Heart right ventricle (tissue), 16 donors: ENCODE data around the gene GABRB1. TPM values are rescaled to one million over a fixed set of nuclear protein-coding genes. Genes with fewer than 3 reads are reported as not detected.

Experiments used
- ATAC-seq, 8 donors: fragments of 200-7000 bp; cut with Tn5 transposase; one replicate each; pipeline ENCODE4 v1.9.1; 2020; ENCODE audit warnings: mild to moderate bottlenecking in 8 of 8, moderate library complexity in 8 of 8, moderate number of reproducible peaks in 1 of 8
- DNase-seq, 2 donors: peaks; one replicate each; pipeline ENCODE4 v3.0.0-alpha.2; 2020
- H3K27ac ChIP-seq, 10 donors: fragments of 200-600 bp; sonication (generic) in 2 of 10; one replicate each; pipeline versions ENCODE4 v1.5.0 to v1.8.0; 2020 to 2022; ENCODE audit warnings: mild to moderate bottlenecking in 3 of 10
- H3K27me3 ChIP-seq, 7 donors: fragments of 200-600 bp; one replicate each; pipeline ENCODE4 v1.8.0; 2021 to 2022; ENCODE audit warnings: mild to moderate bottlenecking in 2 of 7
- H3K36me3 ChIP-seq, 9 donors: fragments of 200-600 bp; sonication (generic) in 1 of 9; one replicate each; pipeline versions ENCODE4 v1.5.0 to v1.8.0; 2020 to 2022; ENCODE audit warnings: mild to moderate bottlenecking in 2 of 9
- H3K4me1 ChIP-seq, 9 donors: fragments of 200-600 bp; sonication (generic) in 1 of 9; one replicate each; pipeline versions ENCODE4 v1.5.0 to v1.8.0; 2020 to 2022; ENCODE audit warnings: mild to moderate bottlenecking in 4 of 9
- H3K4me3 ChIP-seq, 10 donors: fragments of 200-600 bp; sonication (generic) in 2 of 10; one replicate each; pipeline versions ENCODE4 v1.5.0 to v1.8.0; 2020 to 2022; ENCODE audit warnings: mild to moderate bottlenecking in 7 of 10, moderate library complexity in 2 of 10
- H3K9me3 ChIP-seq, 11 donors: fragments of 200-600 bp in 10 of 11; sonication (generic) in 2 of 11; one replicate each; pipeline versions ENCODE4 v1.5.0 to v1.8.0; 2013 to 2022; ENCODE audit warnings: mild to moderate bottlenecking in 2 of 11, control low read depth in 1 of 11, moderate library complexity in 1 of 11
- WGBS, 2 donors: extraction: QIAGEN DNeasy Blood & Tissue Kit; methylation state at CpG; one replicate each; pipeline ENCODE4 v1.1.7; 2013; ENCODE audit warnings: inconsistent platforms in 1 of 2; 5-methylcytosine and 5-hydroxymethylcytosine counted together
- intact Hi-C, 10 donors: fragments of 100-400 bp; cut with DNase I; formaldehyde crosslinking; loops; one replicate each; pipeline versions ENCODE4 v1.11.1 to v1.14.2; 2022
- polyA plus RNA-seq, 2 donors: library from polyadenylated mRNA; stranded (reverse); fragments of 200-250 nt; gene quantifications; one replicate each; pipeline ENCODE4 v1.2.3, GENCODE V29; 2013
- total RNA-seq, 10 donors: library from RNA; stranded (reverse); fragmentation: NEBNext Ultra II Directional in 3 of 10; extraction: Animal tissue kit (Norgen Biotek cat#: 25700) in 3 of 10; gene quantifications; one replicate each; pipeline versions ENCODE4 v1.2.1 to v1.2.4, GENCODE V29; 2021 to 2023
- TF ChIP-seq, protein P1 (sequence below), 9 donors: fragments of 200-600 bp; sonication (generic) in 2 of 9; IDR thresholded peaks; one replicate each; pipeline versions ENCODE4 v1.5.0 to v1.8.0; 2021 to 2022; ENCODE audit warnings: antibody characterized with exemption in 9 of 9, mild to moderate bottlenecking in 5 of 9, moderate library complexity in 1 of 9
- donor health status: Arrhythmogenic right ventricular cardiomyopathy.
- donor health status: ischemic (EF 13 %, LVEDD 7.1; RV severe dilation, severe dysfunction).
- donor health status: healthy with polysubstance abuse.
- donor health status: DM: no; HTN: yes; CAD: no.
- donor health status: DM: no; HTN: no; CAD: no.
- donor health status: ischemic (EF 25% LVEDD 6.9; RV normal size, moderate dysfunction).
- donor health status: ischemic (EF 25% LVEDD 5.7; RV mildly dilated, moderate dysfunction).
- donor health status: healthy.
- donor health status: DM: yes; HTN: yes; CAD: no.
- donor health status: Ischemic cardiomyopathy.
- donor health status: ischemic (EF 35%, LVEDD 5.7; RV mildly dilated, moderate dysfunction).
- donor health status: nonischemic (EF 11% LVEDD 7.7; RV severe dilation, severe dysfunction).
- donor health status: DM: yes; HTN: yes; CAD: no.
- donor health status: PGD.
- donor health status: ischemic (EF 29% LVEDD 5.4; RV normal size, mild dysfunction).
- donor health status: nonischemic (EF 23%, LVEDD 6.1; RV moderate dilation, normal function).

The GABRB1 gene
- total and polyA plus RNA-seq, 12 donors: 0.51 to 9.9 (median 6.2) TPM

DNA sequence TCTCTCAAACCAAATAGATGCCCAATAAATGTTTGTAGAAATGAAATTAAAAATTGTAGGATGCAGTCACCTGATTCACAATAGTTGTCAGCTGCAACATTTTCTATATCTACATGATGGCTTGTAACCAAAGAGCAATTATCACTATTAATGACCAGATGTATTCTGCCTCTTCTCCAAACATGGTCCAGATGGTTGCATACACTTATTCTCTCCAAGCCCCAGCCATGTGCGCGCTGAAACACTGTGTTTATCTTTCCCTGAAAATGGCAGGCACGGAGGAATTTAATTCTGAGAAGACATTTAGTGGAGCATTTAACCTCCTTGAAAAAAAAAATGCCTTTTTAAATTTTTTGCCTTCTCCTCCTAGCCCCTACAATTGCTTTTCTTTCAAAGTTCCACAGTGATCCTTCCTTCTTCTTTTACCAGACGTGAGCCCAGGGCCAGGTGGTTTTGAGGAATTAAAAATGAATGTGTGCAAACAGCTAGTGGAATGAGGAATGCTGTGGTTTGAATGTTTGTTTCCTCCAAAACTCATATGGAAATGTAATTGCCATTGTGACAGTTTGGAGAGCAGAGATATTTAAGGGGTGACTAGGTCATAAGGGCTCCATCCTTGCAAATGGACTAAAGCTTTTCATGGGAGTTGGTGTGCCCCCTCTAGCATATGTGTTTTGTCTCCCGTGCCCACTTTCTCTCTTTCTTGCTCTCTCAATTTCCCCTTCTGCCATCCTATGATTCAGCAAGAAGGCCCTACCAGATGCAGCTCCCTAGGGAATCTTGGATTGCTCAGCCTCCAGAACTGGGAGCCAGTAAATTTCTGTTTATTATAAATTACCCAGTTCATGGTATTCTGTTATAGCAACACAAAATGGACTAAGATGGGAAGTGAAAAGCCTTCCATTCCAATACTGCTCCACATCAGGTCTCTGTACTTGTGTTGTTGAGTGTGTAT lies 136.0 kb downstream of the GABRB1 start:
- 75 to 80% methylated on average over 5 of the region's 5 CpGs for WGBS, 2 donors
- TF ChIP-seq, protein P1, sequence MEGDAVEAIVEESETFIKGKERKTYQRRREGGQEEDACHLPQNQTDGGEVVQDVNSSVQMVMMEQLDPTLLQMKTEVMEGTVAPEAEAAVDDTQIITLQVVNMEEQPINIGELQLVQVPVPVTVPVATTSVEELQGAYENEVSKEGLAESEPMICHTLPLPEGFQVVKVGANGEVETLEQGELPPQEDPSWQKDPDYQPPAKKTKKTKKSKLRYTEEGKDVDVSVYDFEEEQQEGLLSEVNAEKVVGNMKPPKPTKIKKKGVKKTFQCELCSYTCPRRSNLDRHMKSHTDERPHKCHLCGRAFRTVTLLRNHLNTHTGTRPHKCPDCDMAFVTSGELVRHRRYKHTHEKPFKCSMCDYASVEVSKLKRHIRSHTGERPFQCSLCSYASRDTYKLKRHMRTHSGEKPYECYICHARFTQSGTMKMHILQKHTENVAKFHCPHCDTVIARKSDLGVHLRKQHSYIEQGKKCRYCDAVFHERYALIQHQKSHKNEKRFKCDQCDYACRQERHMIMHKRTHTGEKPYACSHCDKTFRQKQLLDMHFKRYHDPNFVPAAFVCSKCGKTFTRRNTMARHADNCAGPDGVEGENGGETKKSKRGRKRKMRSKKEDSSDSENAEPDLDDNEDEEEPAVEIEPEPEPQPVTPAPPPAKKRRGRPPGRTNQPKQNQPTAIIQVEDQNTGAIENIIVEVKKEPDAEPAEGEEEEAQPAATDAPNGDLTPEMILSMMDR (IDR thresholded peaks at IDR 0.05): no peak
- DNase-seq (no peak), ATAC-seq (no peak)
- intact Hi-C loops: no loop called here
- no peaks in the 10 kb centered on the region for H3K4me1 ChIP-seq
- no peak overlapping the region for H3K27ac ChIP-seq
- H3K27me3 ChIP-seq: no peaks in the 10 kb centered on the region
- H3K4me3 ChIP-seq: no peak overlapping the region
- no peaks in the 10 kb centered on the region for H3K36me3 ChIP-seq
- no peaks in the 10 kb centered on the region for H3K9me3 ChIP-seq

DNA sequence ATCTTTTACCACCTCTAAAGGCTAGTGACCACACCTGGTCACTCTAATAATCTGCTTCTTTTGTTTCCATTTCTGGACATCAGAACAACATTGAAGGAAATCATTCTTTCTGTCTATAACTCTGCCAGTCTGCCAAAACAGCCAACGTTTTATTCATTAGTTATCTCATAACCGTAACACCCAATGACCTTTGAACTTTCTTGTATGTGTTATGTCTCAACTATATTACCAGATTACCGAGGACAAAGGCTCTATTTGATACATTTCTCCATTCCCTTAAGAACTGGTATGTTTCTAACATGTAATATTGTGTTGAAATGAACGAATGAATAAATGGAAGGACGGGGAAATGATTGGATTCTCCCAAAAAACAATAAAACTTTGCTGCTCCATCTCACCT lies 152.7 kb downstream of the GABRB1 start:
- WGBS, 2 donors: 73 to 75% methylated on average over 5 of the region's 5 CpGs
- H3K9me3 ChIP-seq: peaks cover 0 to 4% (median 0%) of the 10 kb centered on the region in 11 donors
- H3K36me3 ChIP-seq: no peaks in the 10 kb centered on the region
- TF ChIP-seq, protein P1 (IDR thresholded peaks at IDR 0.05): no peak
- H3K27ac ChIP-seq: no peak overlapping the region
- intact Hi-C loops: no loop called here
- H3K4me3 ChIP-seq: no peak overlapping the region
- H3K27me3 ChIP-seq: no peaks in the 10 kb centered on the region
- DNase-seq (no peak), ATAC-seq (no peak)
- H3K4me1 ChIP-seq: no peaks in the 10 kb centered on the region

- H3K4me1 ChIP-seq: no peaks in the 10 kb centered on the region
- no peak overlapping the region for H3K27ac ChIP-seq
- TF ChIP-seq, protein P1 (IDR thresholded peaks at IDR 0.05): no peak
- no peaks in the 10 kb centered on the region for H3K27me3 ChIP-seq
- ATAC-seq (no peak), DNase-seq (no peak)
- H3K4me3 ChIP-seq: no peak overlapping the region
- no peaks in the 10 kb centered on the region for H3K36me3 ChIP-seq
- peaks cover 0 to 4% (median 0%) of the 10 kb centered on the region in 11 donors for H3K9me3 ChIP-seq
- intact Hi-C loops: no loop called here
- 89 to 93% methylated on average over 3 of the region's 3 CpGs for WGBS, 2 donors
Observed at GRCh38 chr4:47185761-47186160, 154.4 kb downstream of the GABRB1 start.

DNA sequence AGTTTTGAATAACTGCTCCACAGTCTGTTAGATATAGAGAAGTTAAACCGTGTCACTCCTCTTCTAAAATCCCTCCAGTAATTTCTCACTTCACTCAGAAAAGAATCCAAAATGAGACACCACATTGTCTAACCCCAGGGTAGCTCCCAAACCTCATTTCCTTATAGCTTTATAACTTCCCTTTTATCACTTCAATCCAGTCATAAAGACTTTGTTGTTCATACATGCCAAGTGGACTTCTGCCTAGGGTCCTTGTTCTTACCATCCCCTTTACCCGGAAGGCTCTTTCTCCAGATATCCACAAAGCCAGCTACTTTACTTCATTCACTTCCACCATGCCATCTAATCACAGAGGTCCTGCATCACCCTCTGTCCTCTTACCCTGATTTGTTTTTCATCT lies 156.2 kb downstream of the GABRB1 start:
- H3K27ac ChIP-seq: no peak overlapping the region
- intact Hi-C loops: no loop called here
- no peaks in the 10 kb centered on the region for H3K4me1 ChIP-seq
- DNase-seq (no peak), ATAC-seq (no peak)
- 80 to 88% methylated on average over 2 of the region's 2 CpGs for WGBS, 2 donors
- H3K9me3 ChIP-seq: no peaks in the 10 kb centered on the region
- H3K4me3 ChIP-seq: no peak overlapping the region
- TF ChIP-seq, protein P1 (IDR thresholded peaks at IDR 0.05): no peak
- no peaks in the 10 kb centered on the region for H3K27me3 ChIP-seq
- no peaks in the 10 kb centered on the region for H3K36me3 ChIP-seq
